ENCODE measurements around the gene SLC9A4. TPM values are rescaled to one million over a fixed set of nuclear protein-coding genes. Genes with fewer than 3 reads are reported as not detected.

The SLC9A4 gene
- total RNA-seq, 1 donor from 2014 or later: 0.62 TPM

DNA sequence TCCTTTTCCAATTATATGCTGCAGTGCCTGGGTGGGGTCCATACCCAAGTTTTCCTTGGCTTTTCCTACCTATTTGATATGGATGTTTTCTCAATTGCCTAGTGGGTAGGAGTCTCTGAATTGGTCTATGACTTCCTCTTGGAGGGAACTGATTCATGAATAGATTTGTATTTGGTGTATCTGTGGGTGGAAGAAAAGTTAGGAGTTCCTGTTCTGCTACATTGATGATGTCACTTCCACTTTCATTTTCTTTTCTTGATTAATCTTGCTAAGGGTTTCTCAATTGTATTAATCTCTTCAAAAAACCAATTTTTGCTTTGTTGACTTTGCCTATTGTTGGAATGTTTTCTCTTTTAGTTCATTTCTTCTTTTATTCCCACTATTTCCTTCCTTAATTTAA, 108.9 kb downstream of the SLC9A4 start:
- TF ChIP-seq, protein P1, sequence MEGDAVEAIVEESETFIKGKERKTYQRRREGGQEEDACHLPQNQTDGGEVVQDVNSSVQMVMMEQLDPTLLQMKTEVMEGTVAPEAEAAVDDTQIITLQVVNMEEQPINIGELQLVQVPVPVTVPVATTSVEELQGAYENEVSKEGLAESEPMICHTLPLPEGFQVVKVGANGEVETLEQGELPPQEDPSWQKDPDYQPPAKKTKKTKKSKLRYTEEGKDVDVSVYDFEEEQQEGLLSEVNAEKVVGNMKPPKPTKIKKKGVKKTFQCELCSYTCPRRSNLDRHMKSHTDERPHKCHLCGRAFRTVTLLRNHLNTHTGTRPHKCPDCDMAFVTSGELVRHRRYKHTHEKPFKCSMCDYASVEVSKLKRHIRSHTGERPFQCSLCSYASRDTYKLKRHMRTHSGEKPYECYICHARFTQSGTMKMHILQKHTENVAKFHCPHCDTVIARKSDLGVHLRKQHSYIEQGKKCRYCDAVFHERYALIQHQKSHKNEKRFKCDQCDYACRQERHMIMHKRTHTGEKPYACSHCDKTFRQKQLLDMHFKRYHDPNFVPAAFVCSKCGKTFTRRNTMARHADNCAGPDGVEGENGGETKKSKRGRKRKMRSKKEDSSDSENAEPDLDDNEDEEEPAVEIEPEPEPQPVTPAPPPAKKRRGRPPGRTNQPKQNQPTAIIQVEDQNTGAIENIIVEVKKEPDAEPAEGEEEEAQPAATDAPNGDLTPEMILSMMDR (IDR thresholded peaks at IDR 0.05; ENCODE audit: unreplicated experiment): no peak
- no peak for DNase-seq (ENCODE audit: low spot score, unreplicated experiment)
- H3K27me3 Mint-ChIP-seq: no peaks in the 10 kb centered on the region
- no peak overlapping the region for H3K4me3 Mint-ChIP-seq (ENCODE audit: low read depth)
- H3K9me3 Mint-ChIP-seq (ENCODE audit: low read depth): peaks cover 8% of the 10 kb centered on the region
- no peaks in the 10 kb centered on the region for H3K36me3 Mint-ChIP-seq (ENCODE audit: insufficient read depth)
- H3K4me1 Mint-ChIP-seq (ENCODE audit: low read depth): peaks cover 19% of the 10 kb centered on the region
- no peak overlapping the region for H3K27ac Mint-ChIP-seq

DNA sequence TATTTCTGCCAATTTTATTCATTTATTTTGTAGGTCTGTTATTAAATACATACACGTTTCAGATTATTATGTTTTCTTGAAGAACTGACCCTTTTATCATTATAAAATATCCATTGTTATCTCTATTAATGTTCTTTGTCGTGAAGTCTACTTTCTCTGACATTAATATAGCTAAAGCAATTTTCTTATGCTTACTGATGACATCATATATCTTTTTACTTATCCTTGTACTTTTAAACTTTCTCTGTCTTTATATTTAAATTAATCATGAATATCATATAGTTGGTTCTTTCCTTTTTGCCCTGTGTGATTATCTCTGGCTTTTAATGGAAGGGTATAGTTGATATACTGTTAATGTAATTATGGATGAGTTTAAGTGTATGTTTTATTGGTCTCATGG, 109.8 kb downstream of the SLC9A4 start:
- no peak for DNase-seq (ENCODE audit: low spot score, unreplicated experiment)
- no peaks in the 10 kb centered on the region for H3K27me3 Mint-ChIP-seq
- no peak overlapping the region for H3K4me3 Mint-ChIP-seq (ENCODE audit: low read depth)
- no peak overlapping the region for H3K27ac Mint-ChIP-seq
- H3K9me3 Mint-ChIP-seq (ENCODE audit: low read depth): peaks cover 4% of the 10 kb centered on the region
- TF ChIP-seq, protein P1 (IDR thresholded peaks at IDR 0.05; ENCODE audit: unreplicated experiment): no peak
- H3K36me3 Mint-ChIP-seq (ENCODE audit: insufficient read depth): no peaks in the 10 kb centered on the region
- H3K4me1 Mint-ChIP-seq (ENCODE audit: low read depth): peaks cover 19% of the 10 kb centered on the region

Small RNAs within 50 kb of the gene (microRNA-seq; reads per million reads assigned to microRNA genes)
- gene MIR4772 (ENCODE audit: borderline number of aligned reads, unreplicated experiment): not detected

Other genes with a start within 250 kb of the SLC9A4 start
- not detected in 2 replicates for gene IL1RL1, start 161.7 kb upstream of the SLC9A4 start, total RNA-seq
- 0.13 and 0.22 TPM in 2 replicates for gene IL18R1, start 117.4 kb upstream of the SLC9A4 start, total RNA-seq
- gene IL18RAP, start 50.1 kb upstream of the SLC9A4 start, total RNA-seq: not detected in 2 replicates
- 1.6 TPM in 2 replicates for gene SLC9A2, start 146.3 kb downstream of the SLC9A4 start, total RNA-seq

Data from progenitor cell of endocrine pancreas (in vitro differentiated cells).